Mesothelial cell of epicardium (in vitro differentiated cells): Measurements from ENCODE around the gene OPRL1. TPM values are rescaled to one million over a fixed set of nuclear protein-coding genes. Genes with fewer than 3 reads are reported as not detected.
"Not testable (repeated sequence)": the region's sequence is repeated elsewhere in the genome, so short reads cannot be mapped to it uniquely, and the experiment has no call there.

ENCODE experiments used
- DNase-seq, 2 experiments: peaks; one replicate each; pipeline ENCODE4 v3.0.0; 2021; ENCODE audit warnings: low spot score in 2 of 2; ENCODE audit not compliant: unreplicated experiment in 2 of 2
- H3K27ac Mint-ChIP-seq: 2 replicates; pipeline ENCODE4 v1.8.0; 2021; ENCODE audit warnings: mixed read lengths
- H3K27me3 Mint-ChIP-seq: 2 replicates; pipeline ENCODE4 v1.8.0; 2021; ENCODE audit warnings: low read depth, mixed read lengths
- H3K36me3 Mint-ChIP-seq: 2 replicates; pipeline ENCODE4 v1.8.0; 2021; ENCODE audit warnings: mixed read lengths
- H3K4me1 Mint-ChIP-seq: 2 replicates; pipeline ENCODE4 v1.8.0; 2021; ENCODE audit warnings: mixed read lengths
- H3K4me3 Mint-ChIP-seq: 2 replicates; pipeline ENCODE4 v1.8.0; 2021; ENCODE audit warnings: mild to moderate bottlenecking, moderate library complexity, mixed read lengths
- H3K9me3 Mint-ChIP-seq: 2 replicates; pipeline ENCODE4 v1.8.0; 2021; ENCODE audit warnings: mixed read lengths
- CTCF ChIP-seq: fragments of 200-600 bp; sonication (generic); IDR thresholded peaks from one replicate; pipeline ENCODE4 v1.5.0; 2021; ENCODE audit warnings: antibody characterized with exemption; ENCODE audit not compliant: unreplicated experiment
- total RNA-seq: library from RNA; stranded (reverse); gene quantifications from 3 replicates; pipeline ENCODE4 v1.2.1, GENCODE V29; 2021

OPRL1 gene
- total RNA-seq, 1 donor from 2014 or later: 2.5 TPM

GRCh38 chr20:64130876-64131275 lies 51.0 kb downstream of the OPRL1 start:
- peak in 1 of 2 experiments; percentile 4 for DNase-seq
- H3K9me3 Mint-ChIP-seq: peaks cover 9% of the 10 kb centered on the region
- H3K4me3 Mint-ChIP-seq: no peak overlapping the region
- no peaks in the 10 kb centered on the region for H3K4me1 Mint-ChIP-seq
- H3K36me3 Mint-ChIP-seq: no peaks in the 10 kb centered on the region
- no peak for TF ChIP-seq CTCF
- H3K27me3 Mint-ChIP-seq: peaks cover 32% of the 10 kb centered on the region
- no peak overlapping the region for H3K27ac Mint-ChIP-seq

- Mint-ChIP-seq H3K27me3 (peaks cover 37% of the 10 kb centered on the region), H3K4me3 (no peak overlapping the region), H3K36me3 (no peaks in the 10 kb centered on the region), H3K4me1 (no peaks in the 10 kb centered on the region), H3K9me3 (peaks cover 9% of the 10 kb centered on the region), H3K27ac (no peak overlapping the region)
- peak; percentile 1 to 31 for DNase-seq
- no peak for TF ChIP-seq CTCF
Measured at GRCh38 chr20:64131406-64131805, 51.5 kb downstream of the OPRL1 start.

- no peak overlapping the region for H3K4me3 Mint-ChIP-seq
- H3K9me3 Mint-ChIP-seq: no peaks in the 10 kb centered on the region
- H3K27me3 Mint-ChIP-seq: peaks cover 29% of the 10 kb centered on the region
- peak; percentile 7 to 36 for DNase-seq
- H3K4me1 Mint-ChIP-seq: no peaks in the 10 kb centered on the region
- H3K36me3 Mint-ChIP-seq: no peaks in the 10 kb centered on the region
- H3K27ac Mint-ChIP-seq: no peak overlapping the region
- TF ChIP-seq CTCF: no peak
Measured at GRCh38 chr20:64133951-64134407, 54.1 kb downstream of the OPRL1 start.

GRCh38 chr20:64134744-64135143 lies 54.9 kb downstream of the OPRL1 start:
- DNase-seq: peak in 1 of 2 experiments; percentile 25
- not testable (repeated sequence) for H3K9me3 Mint-ChIP-seq, H3K27ac Mint-ChIP-seq, H3K4me1 Mint-ChIP-seq, H3K4me3 Mint-ChIP-seq, H3K36me3 Mint-ChIP-seq
- H3K27me3 Mint-ChIP-seq: peaks cover 22% of the 10 kb centered on the region

- H3K27me3 Mint-ChIP-seq: peaks cover 28% of the 10 kb centered on the region
- no peaks in the 10 kb centered on the region for H3K9me3 Mint-ChIP-seq
- no peaks in the 10 kb centered on the region for H3K36me3 Mint-ChIP-seq
- no peak for TF ChIP-seq CTCF
- no peak for DNase-seq
- no peaks in the 10 kb centered on the region for H3K4me1 Mint-ChIP-seq
- H3K27ac Mint-ChIP-seq: no peak overlapping the region
- no peak overlapping the region for H3K4me3 Mint-ChIP-seq
Measured at GRCh38 chr20:64136004-64136710, 56.3 kb downstream of the OPRL1 start.

- no peak for TF ChIP-seq CTCF
- no peak overlapping the region for H3K4me3 Mint-ChIP-seq
- no peaks in the 10 kb centered on the region for H3K9me3 Mint-ChIP-seq
- no peaks in the 10 kb centered on the region for H3K4me1 Mint-ChIP-seq
- H3K27me3 Mint-ChIP-seq: peaks cover 35% of the 10 kb centered on the region
- H3K36me3 Mint-ChIP-seq: no peaks in the 10 kb centered on the region
- peak; percentile 10 to 30 for DNase-seq
- no peak overlapping the region for H3K27ac Mint-ChIP-seq
Measured at GRCh38 chr20:64137598-64138031, 57.7 kb downstream of the OPRL1 start.
